HFF-Myc (cell line): ENCODE measurements around the gene CWC27.
A peak's percentile ranks its signal among the peaks of the same experiment; 100 is the strongest.

Source experiments
- DNase-seq: peaks from one replicate; pipeline ENCODE4 v3.0.0-alpha.2; 2011; ENCODE audit warnings: low read depth; ENCODE audit errors: extremely low read depth
- H3K4me3 ChIP-seq: replicated peaks from 2 replicates; pipeline ENCODE4 v1.5.1; 2011; ENCODE audit warnings: low read depth, mild to moderate bottlenecking, control low read depth, low read length
- CTCF ChIP-seq: IDR thresholded peaks from 2 replicates; pipeline ENCODE4 v1.5.1; 2012; ENCODE audit warnings: mild to moderate bottlenecking, low read depth, low read length, control low read depth; ENCODE audit errors: missing control alignments

The CWC27 gene

GRCh38 chr5:65015767-65016166, 247.0 kb downstream of the CWC27 start:
- no peak for TF ChIP-seq CTCF
- no peak for DNase-seq
- H3K4me3 ChIP-seq = no peak overlapping the region

DNA sequence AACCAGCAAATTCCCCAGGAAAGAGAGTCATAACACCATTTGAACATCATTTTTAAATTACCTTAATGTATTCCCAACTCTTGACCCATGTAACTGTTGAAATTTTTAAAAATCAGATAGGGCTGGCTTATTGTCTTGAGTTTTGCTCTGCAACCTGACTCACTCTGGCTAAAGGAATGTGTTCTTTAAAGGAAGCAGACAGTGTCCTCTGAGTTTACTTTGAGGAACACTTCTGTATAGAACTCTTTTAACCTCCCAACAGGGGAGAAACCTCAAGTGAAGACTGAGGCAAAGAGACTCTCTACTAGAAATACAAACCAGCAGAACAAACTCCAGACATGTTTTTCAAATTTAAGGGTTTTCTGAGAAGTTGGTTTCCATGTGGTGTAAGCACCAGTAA, 248.9 kb downstream of the CWC27 start:
- no peak for TF ChIP-seq CTCF
- no peak for DNase-seq

GRCh38 chr5:65018763-65019162, 250.0 kb downstream of the CWC27 start:
- no peak for TF ChIP-seq CTCF
- H3K4me3 ChIP-seq = no peak overlapping the region
- no peak for DNase-seq

More for the DNA sequence above, 248.9 kb downstream of the CWC27 start:
- no peak overlapping the region for H3K4me3 ChIP-seq

- peak; percentile 22 for DNase-seq
- no peak overlapping the region for H3K4me3 ChIP-seq
- TF ChIP-seq CTCF = no peak
Observed at GRCh38 chr5:65020492-65020891, 251.8 kb downstream of the CWC27 start.

- H3K4me3 ChIP-seq = no peak overlapping the region
- no peak for TF ChIP-seq CTCF
- DNase-seq = no peak
Observed at GRCh38 chr5:65021527-65022226, 252.9 kb downstream of the CWC27 start.

GRCh38 chr5:65022932-65023331, 254.2 kb downstream of the CWC27 start:
- DNase-seq = no peak
- TF ChIP-seq CTCF = no peak
- no peak overlapping the region for H3K4me3 ChIP-seq

DNA sequence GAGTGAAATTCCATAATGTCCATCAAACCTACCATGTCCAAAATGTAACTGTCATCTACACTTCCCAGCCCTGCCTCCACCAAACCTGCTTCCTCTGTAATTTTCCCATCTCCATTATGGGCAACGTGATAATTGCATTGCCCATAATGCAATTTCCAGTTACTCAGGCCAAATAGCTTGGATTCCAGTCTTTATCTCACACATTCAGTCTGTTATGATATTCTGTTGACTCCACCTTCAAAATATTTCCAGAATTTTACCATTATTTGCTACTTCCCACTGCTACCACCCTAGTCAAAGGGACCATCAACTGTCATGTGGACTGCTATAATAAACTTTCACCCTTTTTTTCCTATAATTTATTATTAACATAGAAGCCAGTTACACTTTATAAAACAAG, 256.0 kb downstream of the CWC27 start:
- DNase-seq = no peak
- H3K4me3 ChIP-seq = no peak overlapping the region
- TF ChIP-seq CTCF = no peak
